ENCODE measurements around the gene G6PC1.
"Not testable (repeated sequence)": the region's sequence is repeated elsewhere in the genome, so short reads cannot be mapped to it uniquely, and the experiment has no call there.

The G6PC1 gene

GRCh38 chr17:42908872-42909700 lies 8.5 kb downstream of the G6PC1 start:
- no peak overlapping the region for H3K9ac ChIP-seq (ENCODE audit: low read length)
- H3K9me3 ChIP-seq (ENCODE audit: control insufficient read depth, insufficient read depth, low read depth, low read length), result no peaks in the 10 kb centered on the region
- H3K27me3 ChIP-seq (ENCODE audit: control insufficient read depth, insufficient read depth, low read length), result no peaks in the 10 kb centered on the region
- H3K4me3 ChIP-seq (ENCODE audit: low read depth, low read length), result no peak overlapping the region
- no peak overlapping the region for H3K27ac ChIP-seq (ENCODE audit: low read depth, low read length)
- no peaks in the 10 kb centered on the region for H3K4me1 ChIP-seq (ENCODE audit: control insufficient read depth, insufficient read depth, low read length)
- no peaks in the 10 kb centered on the region for H3K36me3 ChIP-seq (ENCODE audit: control insufficient read depth, insufficient read depth, low read length)

GRCh38 chr17:42913522-42913921 lies 12.9 kb downstream of the G6PC1 start:
- Histone ChIP-seq H3K27ac (ENCODE audit: low read depth, low read length) (no peak overlapping the region), H3K9me3 (ENCODE audit: control insufficient read depth, insufficient read depth, low read depth, low read length) (no peaks in the 10 kb centered on the region), H3K4me1 (ENCODE audit: control insufficient read depth, insufficient read depth, low read length) (0 out of 2 replicates have a peak, but pooled peaks cover 4% of the 10 kb centered on the region), H3K36me3 (ENCODE audit: control insufficient read depth, insufficient read depth, low read length) (no peaks in the 10 kb centered on the region), H3K4me3 (ENCODE audit: low read depth, low read length) (no peak overlapping the region), H3K9ac (ENCODE audit: low read length) (no peak overlapping the region), H3K27me3 (ENCODE audit: control insufficient read depth, insufficient read depth, low read length) (no peaks in the 10 kb centered on the region)

- no peaks in the 10 kb centered on the region for H3K27me3 ChIP-seq (ENCODE audit: control insufficient read depth, insufficient read depth, low read length)
- no peak overlapping the region for H3K9ac ChIP-seq (ENCODE audit: low read length)
- H3K27ac ChIP-seq (ENCODE audit: low read depth, low read length), result no peak overlapping the region
- no peak overlapping the region for H3K4me3 ChIP-seq (ENCODE audit: low read depth, low read length)
- no peaks in the 10 kb centered on the region for H3K9me3 ChIP-seq (ENCODE audit: control insufficient read depth, insufficient read depth, low read depth, low read length)
- H3K4me1 ChIP-seq (ENCODE audit: control insufficient read depth, insufficient read depth, low read length), result 0 out of 2 replicates have a peak, but pooled peaks cover 4% of the 10 kb centered on the region
- H3K36me3 ChIP-seq (ENCODE audit: control insufficient read depth, insufficient read depth, low read length), result no peaks in the 10 kb centered on the region
These were observed 13.5 kb downstream of the G6PC1 start for GRCh38 chr17:42913981-42914617.

DNA sequence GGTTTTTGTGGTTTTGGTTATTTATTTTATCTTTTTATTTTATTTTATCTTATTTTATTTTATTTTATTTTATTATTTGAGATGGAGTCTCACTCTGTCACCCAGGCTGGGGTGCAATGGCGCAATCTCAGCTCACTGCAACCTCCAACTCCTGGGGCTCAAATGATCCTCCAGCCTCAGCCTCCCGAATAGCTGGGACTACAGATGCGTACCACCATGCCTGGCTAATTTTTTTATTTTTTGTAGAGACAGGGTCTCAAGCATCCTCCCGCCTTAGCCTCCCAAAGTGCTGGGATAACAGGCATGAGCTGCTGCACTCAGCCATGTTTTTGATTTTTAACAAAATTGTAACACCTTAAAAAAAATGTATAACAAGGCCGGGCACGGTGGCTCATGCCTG lies 14.7 kb downstream of the G6PC1 start:
- H3K4me1 ChIP-seq (ENCODE audit: control insufficient read depth, insufficient read depth, low read length); H3K4me3 ChIP-seq (ENCODE audit: low read depth, low read length); H3K27me3 ChIP-seq (ENCODE audit: control insufficient read depth, insufficient read depth, low read length): not testable (repeated sequence)

GRCh38 chr17:42916388-42917235 lies 16.0 kb downstream of the G6PC1 start:
- H3K4me1 ChIP-seq (ENCODE audit: control insufficient read depth, insufficient read depth, low read length), result peaks cover 12% of the 10 kb centered on the region; the same call in 1 of the 2 replicates
- H3K9me3 ChIP-seq (ENCODE audit: control insufficient read depth, insufficient read depth, low read depth, low read length); H3K4me3 ChIP-seq (ENCODE audit: low read depth, low read length): not testable (repeated sequence)

More for the DNA sequence above, 14.7 kb downstream of the G6PC1 start:
- not testable (repeated sequence) for H3K27ac ChIP-seq (ENCODE audit: low read depth, low read length); H3K36me3 ChIP-seq (ENCODE audit: control insufficient read depth, insufficient read depth, low read length); H3K9ac ChIP-seq (ENCODE audit: low read length); H3K9me3 ChIP-seq (ENCODE audit: control insufficient read depth, insufficient read depth, low read depth, low read length)

DNA sequence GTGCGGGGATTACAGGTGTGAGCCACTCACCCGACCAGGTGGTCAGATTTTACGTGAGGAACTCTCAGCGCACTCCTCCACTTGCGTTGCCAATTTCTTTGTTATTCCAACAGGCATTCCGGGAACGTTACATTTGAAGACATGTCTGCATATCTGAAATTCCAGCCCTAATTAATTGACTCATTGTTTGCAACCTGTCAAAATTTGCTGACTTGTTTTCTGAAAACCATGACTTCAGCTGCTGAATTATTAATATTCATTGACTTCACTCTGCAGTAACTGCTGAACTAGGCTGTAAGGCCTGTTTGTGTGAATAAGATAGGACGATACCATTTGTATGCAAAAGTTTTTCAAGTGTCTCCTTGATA lies 16.6 kb downstream of the G6PC1 start:
- peaks cover 12% of the 10 kb centered on the region; the same call in 1 of the 2 replicates for H3K4me1 ChIP-seq (ENCODE audit: control insufficient read depth, insufficient read depth, low read length)
- no peak overlapping the region for H3K27ac ChIP-seq (ENCODE audit: low read depth, low read length)
- no peaks in the 10 kb centered on the region for H3K9me3 ChIP-seq (ENCODE audit: control insufficient read depth, insufficient read depth, low read depth, low read length)
- H3K36me3 ChIP-seq (ENCODE audit: control insufficient read depth, insufficient read depth, low read length), result no peaks in the 10 kb centered on the region
- no peak overlapping the region for H3K4me3 ChIP-seq (ENCODE audit: low read depth, low read length)
- no peak overlapping the region for H3K9ac ChIP-seq (ENCODE audit: low read length)
- H3K27me3 ChIP-seq (ENCODE audit: control insufficient read depth, insufficient read depth, low read length), result no peaks in the 10 kb centered on the region

More at GRCh38 chr17:42916388-42917235, 16.0 kb downstream of the G6PC1 start:
- not testable (repeated sequence) for H3K27me3 ChIP-seq (ENCODE audit: control insufficient read depth, insufficient read depth, low read length); H3K27ac ChIP-seq (ENCODE audit: low read depth, low read length); H3K36me3 ChIP-seq (ENCODE audit: control insufficient read depth, insufficient read depth, low read length); H3K9ac ChIP-seq (ENCODE audit: low read length)

GRCh38 chr17:42918902-42919521 lies 18.4 kb downstream of the G6PC1 start:
- H3K27ac ChIP-seq (ENCODE audit: low read depth, low read length), result no peak overlapping the region

DNA sequence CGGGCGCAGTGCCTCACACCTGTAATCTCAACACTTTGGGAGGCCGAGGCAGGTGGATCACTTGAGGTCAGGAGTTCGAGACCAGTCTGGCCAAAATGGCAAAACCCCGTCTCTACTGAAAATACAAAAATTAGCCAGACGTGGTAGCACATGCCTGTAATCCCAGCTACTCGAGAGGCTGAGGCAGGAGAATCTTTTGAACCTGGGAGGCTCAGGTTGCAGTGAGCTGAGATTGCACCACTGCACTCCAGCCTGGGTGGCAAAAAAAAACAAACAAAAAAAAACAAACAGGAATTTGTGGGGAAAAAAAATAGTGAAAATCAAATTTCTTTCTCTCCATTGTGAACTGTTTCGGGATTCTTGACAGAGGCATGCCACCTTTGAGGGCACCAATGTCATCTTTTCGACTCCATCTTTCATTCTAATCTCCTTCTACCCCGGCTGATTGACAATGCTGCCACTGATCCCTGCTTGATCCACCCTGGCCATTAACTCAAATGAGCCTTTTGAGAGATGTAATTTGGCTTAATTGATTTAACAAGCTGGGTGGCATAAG lies 19.0 kb downstream of the G6PC1 start:
- H3K9me3 ChIP-seq (ENCODE audit: control insufficient read depth, insufficient read depth, low read depth, low read length); H3K4me3 ChIP-seq (ENCODE audit: low read depth, low read length); H3K36me3 ChIP-seq (ENCODE audit: control insufficient read depth, insufficient read depth, low read length); H3K27ac ChIP-seq (ENCODE audit: low read depth, low read length); H3K9ac ChIP-seq (ENCODE audit: low read length); H3K27me3 ChIP-seq (ENCODE audit: control insufficient read depth, insufficient read depth, low read length): not testable (repeated sequence)
- peaks cover 12% of the 10 kb centered on the region; the same call in 1 of the 2 replicates for H3K4me1 ChIP-seq (ENCODE audit: control insufficient read depth, insufficient read depth, low read length)

More at GRCh38 chr17:42918902-42919521, 18.4 kb downstream of the G6PC1 start:
- Histone ChIP-seq H3K9me3 (ENCODE audit: control insufficient read depth, insufficient read depth, low read depth, low read length) (no peaks in the 10 kb centered on the region), H3K9ac (ENCODE audit: low read length) (no peak overlapping the region), H3K27me3 (ENCODE audit: control insufficient read depth, insufficient read depth, low read length) (no peaks in the 10 kb centered on the region), H3K36me3 (ENCODE audit: control insufficient read depth, insufficient read depth, low read length) (no peaks in the 10 kb centered on the region), H3K4me3 (ENCODE audit: low read depth, low read length) (no peak overlapping the region), H3K4me1 (ENCODE audit: control insufficient read depth, insufficient read depth, low read length) (peaks cover 12% of the 10 kb centered on the region; the same call in 1 of the 2 replicates)

- Histone ChIP-seq H3K4me3 (ENCODE audit: low read depth, low read length) (no peak overlapping the region), H3K4me1 (ENCODE audit: control insufficient read depth, insufficient read depth, low read length) (peaks cover 12% of the 10 kb centered on the region; the same call in 1 of the 2 replicates), H3K27ac (ENCODE audit: low read depth, low read length) (no peak overlapping the region), H3K9ac (ENCODE audit: low read length) (no peak overlapping the region), H3K27me3 (ENCODE audit: control insufficient read depth, insufficient read depth, low read length) (no peaks in the 10 kb centered on the region), H3K9me3 (ENCODE audit: control insufficient read depth, insufficient read depth, low read depth, low read length) (no peaks in the 10 kb centered on the region), H3K36me3 (ENCODE audit: control insufficient read depth, insufficient read depth, low read length) (no peaks in the 10 kb centered on the region)
These were observed 19.7 kb downstream of the G6PC1 start for GRCh38 chr17:42920106-42920900.

GRCh38 chr17:42920922-42921321 lies 20.3 kb downstream of the G6PC1 start:
- H3K27me3 ChIP-seq (ENCODE audit: control insufficient read depth, insufficient read depth, low read length), result no peaks in the 10 kb centered on the region
- H3K9me3 ChIP-seq (ENCODE audit: control insufficient read depth, insufficient read depth, low read depth, low read length), result no peaks in the 10 kb centered on the region
- no peak overlapping the region for H3K9ac ChIP-seq (ENCODE audit: low read length)
- peaks cover 12% of the 10 kb centered on the region; the same call in 1 of the 2 replicates for H3K4me1 ChIP-seq (ENCODE audit: control insufficient read depth, insufficient read depth, low read length)
- H3K36me3 ChIP-seq (ENCODE audit: control insufficient read depth, insufficient read depth, low read length), result no peaks in the 10 kb centered on the region
- no peak overlapping the region for H3K27ac ChIP-seq (ENCODE audit: low read depth, low read length)
- H3K4me3 ChIP-seq (ENCODE audit: low read depth, low read length), result no peak overlapping the region
